HepG2 (cell line): Measurements from ENCODE around the gene SEC31B. TPM values are rescaled to one million over a fixed set of nuclear protein-coding genes. Genes with fewer than 3 reads are reported as not detected.

Experiments
- ATAC-seq: fragments of 200-7000 bp; cut with Tn5 transposase; 3 replicates; pipeline ENCODE4 v1.9.1; 2020; ENCODE audit warnings: mild to moderate bottlenecking, moderate library complexity
- BruUV-seq: library from RNA; stranded (reverse); fragments of 400-500 nt; replicated peaks from 2 replicates; lab custom pipeline; 2021; lab: Mats Ljungman, UMichigan
- CTCF ChIA-PET: fragments of 300-600 bp; formaldehyde crosslinking; extraction: SDS; loops from one replicate; lab custom pipeline; 2021; ENCODE audit warnings: low total read pairs, inconsistent platforms, low intra/inter-chr PET ratio; lab: Yijun Ruan, JAX
- POLR2A ChIA-PET: fragments of 350-600 bp; sonication (Branson Sonifier 250); formaldehyde crosslinking; loops from one replicate; lab custom pipeline; 2020; ENCODE audit warnings: antibody characterized with exemption, inconsistent platforms; lab: Yijun Ruan, JAX
- DNase-seq: peaks from one replicate; pipeline ENCODE4 v3.0.0-alpha.2; 2015; ENCODE audit warnings: low spot score
- FAIRE-seq: peaks from 3 replicates; lab custom pipeline; 2011; peaks lifted over from hg19 to GRCh38; lab: Jason Lieb, UNC
- H2AFZ ChIP-seq: one replicate; pipeline ENCODE4 v1.6.1; 2011; ENCODE audit warnings: low read length, inconsistent platforms
- H3K27ac ChIP-seq: fragments of 300-600 bp; 3 replicates; pipeline ENCODE4 v1.8.0; 2011; ENCODE audit warnings: mixed run types, mild to moderate bottlenecking, mixed read lengths, low read length, inconsistent platforms; ENCODE audit not compliant: insufficient read depth; ENCODE audit errors: extremely low read length
- H3K27me3 ChIP-seq, 2 experiments: fragments of 200-600 bp in 1 of 2; 2 replicates in 1 of 2; 3 replicates in 1 of 2; pipeline versions ENCODE4 v1.6.0 to v1.8.0; 2011; ENCODE audit warnings: low read length in 2 of 2, mild to moderate bottlenecking in 2 of 2, moderate library complexity in 2 of 2, inconsistent platforms in 1 of 2; ENCODE audit not compliant: insufficient read depth in 2 of 2, control insufficient read depth in 1 of 2
- H3K36me3 ChIP-seq, 2 experiments: fragments of 200-600 bp in 1 of 2; replicated peaks in 1 of 2; 2 replicates in 1 of 2; 3 replicates in 1 of 2; pipeline versions ENCODE4 v1.5.1 to v1.8.0; 2011; ENCODE audit warnings: low read length in 2 of 2, inconsistent platforms in 1 of 2; ENCODE audit not compliant: insufficient read depth in 2 of 2, control insufficient read depth in 1 of 2
- H3K4me1 ChIP-seq: 2 replicates; pipeline ENCODE4 v1.5.1; 2012; ENCODE audit warnings: low read length, inconsistent platforms; ENCODE audit not compliant: insufficient read depth
- H3K4me2 ChIP-seq: 2 replicates; pipeline ENCODE4 v1.6.0; 2011; ENCODE audit warnings: low read depth, low read length, inconsistent platforms
- H3K4me3 ChIP-seq, 3 experiments: fragments of 200-600 bp in 1 of 3; sonication (generic), shearing (Covaris generic) in 1 of 3; replicated peaks in 1 of 3; 2 replicates each; pipeline ENCODE4 v1.5.1; 2011 to 2016; ENCODE audit warnings: low read length in 3 of 3, inconsistent platforms in 2 of 3, low read depth in 2 of 3, mild to moderate bottlenecking in 2 of 3, control low read depth in 1 of 3, mixed read lengths in 1 of 3; ENCODE audit not compliant: insufficient read depth in 1 of 3
- H3K79me2 ChIP-seq: one replicate; pipeline ENCODE4 v1.6.1; 2011; ENCODE audit warnings: low read length, inconsistent platforms; ENCODE audit not compliant: insufficient read depth
- H3K9ac ChIP-seq: 2 replicates; pipeline ENCODE4 v1.6.0; 2011; ENCODE audit warnings: mild to moderate bottlenecking, low read depth, low read length, inconsistent platforms; ENCODE audit not compliant: insufficient read depth
- H3K9me3 ChIP-seq: 2 replicates; pipeline ENCODE4 v1.5.1; 2012; ENCODE audit warnings: mild to moderate bottlenecking, low read length
- H4K20me1 ChIP-seq: 2 replicates; pipeline ENCODE4 v1.6.0; 2011; ENCODE audit warnings: inconsistent platforms, mild to moderate bottlenecking, low read length, moderate library complexity; ENCODE audit not compliant: insufficient read depth
- KDM4B ChIP-seq: sonication (generic); formaldehyde crosslinking; IDR thresholded peaks from 2 replicates; pipeline ENCODE4 v1.4.0; 2020; ENCODE audit warnings: missing genetic modification reagents
- RFXAP ChIP-seq: sonication (generic); formaldehyde crosslinking; IDR thresholded peaks from 2 replicates; pipeline ENCODE4 v1.4.0; 2020; ENCODE audit warnings: missing genetic modification reagents, borderline replicate concordance
- ZNF318 ChIP-seq: sonication (generic); formaldehyde crosslinking; IDR thresholded peaks from 2 replicates; pipeline ENCODE4 v1.4.0; 2020; ENCODE audit warnings: mild to moderate bottlenecking, missing genetic modification reagents
- ZNF883 ChIP-seq: sonication (generic); formaldehyde crosslinking; IDR thresholded peaks from 2 replicates; pipeline ENCODE4 v1.5.1; 2020; ENCODE audit warnings: mild to moderate bottlenecking, missing genetic modification reagents; ENCODE audit errors: not compliant biosample characterization
- WGBS: methylation state at CpG from one replicate; pipeline ENCODE4 v1.1.6; 2017; ENCODE audit warnings: low lambda C conversion rate; 5-methylcytosine and 5-hydroxymethylcytosine counted together
- in situ Hi-C: cut with HindIII; loops from 2 replicates; pipeline ENCODE4 v1.10.0; 2017; ENCODE audit warnings: low pct_unique_long_range_greater_than_20kb; ENCODE audit not compliant: extremely low pct_ligation_motif_present
- intact Hi-C: fragments of 100-400 bp; cut with micrococcal nuclease; formaldehyde crosslinking; loops from one replicate; pipeline ENCODE4 v1.10.0; 2022; ENCODE audit not compliant: unreplicated experiment
- polyA plus RNA-seq, 8 experiments: library from polyadenylated mRNA; depleted of rRNA in 3 of 8; stranded (reverse) in 7 of 8; unstranded in 1 of 8; fragments of >200 nt; fragmentation: Illumina TruSeq in 4 of 8; extraction: Trizol in 4 of 8; gene quantifications; 2 replicates each; pipeline versions ENCODE4 v1.2.1 to v1.2.3, GENCODE V29; 2011 to 2016; ENCODE audit warnings: low read depth in 4 of 8, missing spikeins in 1 of 8, mixed read lengths in 1 of 8; ENCODE audit not compliant: insufficient read depth in 1 of 8
- total RNA-seq, 5 experiments: library from RNA; depleted of rRNA; stranded (reverse); fragments of >200 nt; fragmentation: Illumina TruSeq; extraction: Trizol; gene quantifications; 2 replicates each; pipeline ENCODE4 v1.2.3, GENCODE V29; 2016; ENCODE audit warnings: low read depth in 1 of 5

The SEC31B gene
- total and polyA plus RNA-seq, 2 of the 13 experiments (the other 11 are each of a cell fraction or from before 2014, with no cell fraction given) = 2.0 to 8.3 TPM

- Histone ChIP-seq H3K27me3 (no peaks in the 10 kb centered on the region), H3K27ac (no peak overlapping the region), H3K4me3 (no peak overlapping the region), H2AFZ (no peak overlapping the region), H4K20me1 (no peaks in the 10 kb centered on the region), H3K4me1 (peaks cover 14% of the 10 kb centered on the region), H3K9me3 (no peaks in the 10 kb centered on the region), H3K79me2 (no peaks in the 10 kb centered on the region), H3K9ac (no peak overlapping the region), H3K36me3 (peaks cover 12 to 41% of the 10 kb centered on the region in 2 experiments), H3K4me2 (no peak overlapping the region)
- in situ Hi-C loops = no loop called here
- ChIA-PET CTCF (no interaction called here), POLR2A (interaction anchor here (0.9 to 2.2 kb wide), 2 partner anchors 15 to 18 kb away, joined by 3 to 11 read pairs; partner anchors contain the start of gene HIF1AN)
- intact Hi-C loops = no loop called here
- BruUV-seq = no TSS peak
- 96% methylated on average over 4 of the region's 4 CpGs for WGBS
- FAIRE-seq = no peak
- ATAC-seq = no peak
- TF ChIP-seq ZNF883 (CRISPR knock-in tag) = no peak
- TF ChIP-seq KDM4B (CRISPR knock-in tag) = no peak
- TF ChIP-seq RFXAP (CRISPR knock-in tag) = no peak
- DNase-seq = no peak
Observed at GRCh38 chr10:100551196-100551595, 31.5 kb upstream of the SEC31B start.

GRCh38 chr10:100544950-100545349, 25.3 kb upstream of the SEC31B start:
- Histone ChIP-seq H2AFZ (no peak overlapping the region), H3K4me2 (no peak overlapping the region), H3K9me3 (no peaks in the 10 kb centered on the region), H4K20me1 (no peaks in the 10 kb centered on the region), H3K36me3 (peaks cover 29 to 85% of the 10 kb centered on the region in 2 experiments), H3K4me1 (no peaks in the 10 kb centered on the region), H3K79me2 (no peaks in the 10 kb centered on the region), H3K9ac (no peak overlapping the region), H3K27ac (no peak overlapping the region), H3K27me3 (no peaks in the 10 kb centered on the region), H3K4me3 (no peak overlapping the region)
- in situ Hi-C loops (no loop called here), intact Hi-C loops (no loop called here)
- no peak for DNase-seq
- BruUV-seq = no TSS peak
- no peak for FAIRE-seq
- 92% methylated on average over 5 of the region's 5 CpGs for whole genome bisulfite sequencing
- TF ChIP-seq ZNF318 (CRISPR knock-in tag) = no peak
- POLR2A ChIA-PET = interaction anchor here (1.7 kb wide), 1 partner anchor 9 kb away, joined by 7 read pairs; the partner anchor contains the start of gene HIF1AN
- ATAC-seq = no peak
- CTCF ChIA-PET = no interaction called here
